Astrocyte of the cerebellum (primary cell): ENCODE measurements around the gene GTF2IRD1.

ENCODE experiments used
- DNase-seq: peaks from one replicate; pipeline ENCODE4 v3.0.0-alpha.2; 2011; ENCODE audit warnings: low read depth
- H3K4me3 ChIP-seq: 2 replicates; pipeline ENCODE4 v1.5.1; 2011; ENCODE audit warnings: mild to moderate bottlenecking, low read depth, low read length, moderate library complexity
- CTCF ChIP-seq: IDR thresholded peaks from 2 replicates; pipeline ENCODE4 v1.5.1; 2012; ENCODE audit warnings: low read length, low read depth, moderate library complexity, mild to moderate bottlenecking; ENCODE audit errors: missing control alignments
- in situ Hi-C: cut with HindIII; loops from 2 replicates; pipeline ENCODE4 v1.10.0; 2017; ENCODE audit warnings: low sequenced_read_pairs

GTF2IRD1 gene

GRCh38 chr7:74476626-74477025 lies 22.9 kb downstream of the GTF2IRD1 start:
- H3K4me3 ChIP-seq, result no peak overlapping the region
- DNase-seq, result no peak
- TF ChIP-seq CTCF, result no peak
- in situ Hi-C loops, result no loop called here

- no peak overlapping the region for H3K4me3 ChIP-seq
- no peak for TF ChIP-seq CTCF
Measured at GRCh38 chr7:74478671-74479065, 25.0 kb downstream of the GTF2IRD1 start.

GRCh38 chr7:74479066-74479781 lies 25.5 kb downstream of the GTF2IRD1 start:
- TF ChIP-seq CTCF, result no peak
- no peak overlapping the region for H3K4me3 ChIP-seq
- no peak for DNase-seq
- in situ Hi-C loops, result no loop called here

More at GRCh38 chr7:74478671-74479065, 25.0 kb downstream of the GTF2IRD1 start:
- in situ Hi-C loops, result no loop called here
- no peak for DNase-seq

GRCh38 chr7:74479961-74480829 lies 26.5 kb downstream of the GTF2IRD1 start:
- no peak for TF ChIP-seq CTCF

GRCh38 chr7:74480861-74481417 lies 27.2 kb downstream of the GTF2IRD1 start:
- TF ChIP-seq CTCF, result no peak
- peak overlapping the region; percentile 23 for H3K4me3 ChIP-seq
- no peak for DNase-seq
- in situ Hi-C loops, result no loop called here

More at GRCh38 chr7:74479961-74480829, 26.5 kb downstream of the GTF2IRD1 start:
- in situ Hi-C loops, result no loop called here
- peak overlapping the region; percentile 23 for H3K4me3 ChIP-seq
- peak; percentile 67 for DNase-seq

- H3K4me3 ChIP-seq, result no peak overlapping the region
- no peak for DNase-seq
- in situ Hi-C loops, result no loop called here
- no peak for TF ChIP-seq CTCF
Measured at GRCh38 chr7:74481458-74482196, 27.9 kb downstream of the GTF2IRD1 start.
